Keratinocyte (primary cell): Measurements from ENCODE around the gene LRWD1.

Source experiments
- EZH2 ChIP-seq: IDR thresholded peaks from one replicate; pipeline ENCODE4 v1.6.1; 2012; ENCODE audit warnings: inconsistent platforms, mild to moderate bottlenecking, low read length, moderate library complexity
- TF ChIP-seq, protein P1 (sequence below), 3 experiments: IDR thresholded peaks in 1 of 3; conservative IDR thresholded peaks in 1 of 3; optimal IDR thresholded peaks in 1 of 3; 2 replicates in 2 of 3; 3 replicates in 1 of 3; pipeline versions ENCODE3 to v1.5.1; 2011; ENCODE audit warnings: low read length in 3 of 3, mild to moderate bottlenecking in 3 of 3, moderate library complexity in 2 of 3, control low read depth in 1 of 3, inconsistent platforms in 1 of 3; ENCODE audit not compliant: insufficient read depth in 2 of 3; ENCODE audit errors: extremely low read depth in 1 of 3

DNA sequence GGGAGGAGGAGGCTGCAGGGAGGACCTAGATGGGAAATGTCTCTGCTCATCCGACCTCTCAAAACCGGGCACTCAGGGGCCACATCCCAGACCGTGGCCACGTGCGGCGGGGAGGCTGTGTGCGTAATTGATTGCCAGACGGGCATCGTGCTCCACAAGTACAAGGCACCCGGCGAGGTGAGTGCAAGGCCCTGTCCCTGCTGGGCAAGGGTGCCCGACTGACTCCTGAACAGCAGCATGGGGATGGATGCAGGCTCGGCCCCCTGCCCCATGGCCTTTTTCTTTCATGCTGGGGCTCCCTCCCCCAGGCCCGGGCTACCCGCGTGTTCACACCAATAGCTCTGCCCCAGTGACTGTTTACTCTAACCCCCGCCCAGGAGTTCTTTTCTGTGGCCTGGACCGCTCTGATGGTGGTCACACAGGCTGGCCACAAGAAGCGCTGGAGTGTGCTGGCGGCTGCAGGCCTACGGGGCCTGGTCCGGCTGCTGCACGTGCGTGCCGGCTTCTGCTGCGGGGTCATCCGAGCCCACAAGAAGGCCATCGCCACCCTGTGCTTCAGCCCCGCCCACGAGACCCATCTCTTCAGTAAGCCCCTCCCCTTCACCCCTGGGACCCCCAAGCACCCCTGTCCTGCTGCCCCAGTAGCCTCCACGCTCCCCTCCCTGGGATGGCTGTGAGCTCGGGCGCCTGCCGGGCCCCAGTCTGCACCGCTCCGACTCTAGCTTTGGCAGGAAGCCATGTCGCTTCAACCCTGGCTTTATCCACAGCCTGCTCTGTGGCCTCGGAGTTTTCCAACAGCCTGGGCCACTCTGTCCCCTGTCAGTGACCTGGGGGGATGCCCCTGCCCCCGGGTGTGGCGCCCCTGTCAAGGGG lies 3.9 kb downstream of the LRWD1 start:
- TF ChIP-seq, protein P1, sequence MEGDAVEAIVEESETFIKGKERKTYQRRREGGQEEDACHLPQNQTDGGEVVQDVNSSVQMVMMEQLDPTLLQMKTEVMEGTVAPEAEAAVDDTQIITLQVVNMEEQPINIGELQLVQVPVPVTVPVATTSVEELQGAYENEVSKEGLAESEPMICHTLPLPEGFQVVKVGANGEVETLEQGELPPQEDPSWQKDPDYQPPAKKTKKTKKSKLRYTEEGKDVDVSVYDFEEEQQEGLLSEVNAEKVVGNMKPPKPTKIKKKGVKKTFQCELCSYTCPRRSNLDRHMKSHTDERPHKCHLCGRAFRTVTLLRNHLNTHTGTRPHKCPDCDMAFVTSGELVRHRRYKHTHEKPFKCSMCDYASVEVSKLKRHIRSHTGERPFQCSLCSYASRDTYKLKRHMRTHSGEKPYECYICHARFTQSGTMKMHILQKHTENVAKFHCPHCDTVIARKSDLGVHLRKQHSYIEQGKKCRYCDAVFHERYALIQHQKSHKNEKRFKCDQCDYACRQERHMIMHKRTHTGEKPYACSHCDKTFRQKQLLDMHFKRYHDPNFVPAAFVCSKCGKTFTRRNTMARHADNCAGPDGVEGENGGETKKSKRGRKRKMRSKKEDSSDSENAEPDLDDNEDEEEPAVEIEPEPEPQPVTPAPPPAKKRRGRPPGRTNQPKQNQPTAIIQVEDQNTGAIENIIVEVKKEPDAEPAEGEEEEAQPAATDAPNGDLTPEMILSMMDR (optimal IDR thresholded peaks at IDR 0.05 in 1 of 3, IDR thresholded peaks at IDR 0.05 in 1 of 3, conservative IDR thresholded peaks at IDR 0.05 in 1 of 3; ENCODE audit: extremely low read depth in 1 of 3, insufficient read depth in 2 of 3, low read length in 3 of 3) = no peak
- no peak for TF ChIP-seq EZH2
